ENCODE measurements around the gene SIM1.

SIM1 gene

DNA sequence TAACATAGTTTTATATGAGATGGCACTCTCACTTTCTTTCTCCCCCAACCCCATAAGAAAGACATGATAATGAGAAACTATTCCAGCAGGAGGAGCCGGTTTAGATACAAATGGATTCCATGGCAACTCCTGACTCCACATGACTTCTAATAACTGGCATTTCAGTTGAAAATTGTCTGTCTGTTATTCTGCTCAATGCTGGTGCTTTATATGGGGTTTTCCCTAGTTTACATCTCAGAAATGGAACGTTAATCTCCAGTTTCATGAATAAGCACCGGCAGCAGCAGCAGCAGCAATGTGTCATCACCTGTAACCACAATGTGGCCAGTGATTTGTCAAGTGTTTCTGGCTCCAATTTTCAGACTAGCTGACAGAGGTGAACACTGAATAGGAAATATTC lies 8.0 kb upstream of the SIM1 start:
- no peak for DNase-seq (ENCODE audit: low spot score)

DNA sequence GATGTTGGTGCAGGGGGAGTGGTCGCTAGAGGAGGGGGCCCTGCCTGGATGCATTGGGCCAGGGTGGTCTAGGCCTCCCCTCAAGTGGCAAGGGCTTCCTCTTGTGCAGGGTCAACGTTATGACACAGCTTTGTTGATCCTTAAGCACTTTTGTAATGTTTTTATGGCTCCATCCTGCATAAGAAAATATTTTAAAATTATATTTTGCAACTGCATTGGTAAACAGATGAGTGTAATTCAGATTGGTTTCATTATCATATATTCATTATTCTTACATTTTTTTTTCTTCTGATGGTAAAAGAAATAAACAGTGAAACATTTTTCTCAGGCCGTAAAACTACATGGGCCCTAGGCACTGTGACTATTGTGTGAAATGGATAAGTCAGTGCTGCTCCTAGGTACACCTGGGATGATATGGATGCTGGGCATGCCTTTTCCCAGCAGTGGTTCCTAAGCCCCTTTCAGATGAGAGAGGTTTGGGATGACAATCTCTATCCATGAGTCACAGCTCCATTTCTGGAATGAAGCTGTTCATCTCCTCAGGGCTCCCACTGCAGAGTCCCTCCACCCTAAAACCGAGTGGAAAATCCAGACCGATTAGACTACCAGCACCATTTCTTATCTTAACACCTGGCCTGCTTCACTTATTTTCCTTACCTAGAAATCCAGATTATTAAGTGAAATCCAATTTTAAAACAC lies 5.8 kb upstream of the SIM1 start:
- no peak for DNase-seq (ENCODE audit: low spot score)

DNA sequence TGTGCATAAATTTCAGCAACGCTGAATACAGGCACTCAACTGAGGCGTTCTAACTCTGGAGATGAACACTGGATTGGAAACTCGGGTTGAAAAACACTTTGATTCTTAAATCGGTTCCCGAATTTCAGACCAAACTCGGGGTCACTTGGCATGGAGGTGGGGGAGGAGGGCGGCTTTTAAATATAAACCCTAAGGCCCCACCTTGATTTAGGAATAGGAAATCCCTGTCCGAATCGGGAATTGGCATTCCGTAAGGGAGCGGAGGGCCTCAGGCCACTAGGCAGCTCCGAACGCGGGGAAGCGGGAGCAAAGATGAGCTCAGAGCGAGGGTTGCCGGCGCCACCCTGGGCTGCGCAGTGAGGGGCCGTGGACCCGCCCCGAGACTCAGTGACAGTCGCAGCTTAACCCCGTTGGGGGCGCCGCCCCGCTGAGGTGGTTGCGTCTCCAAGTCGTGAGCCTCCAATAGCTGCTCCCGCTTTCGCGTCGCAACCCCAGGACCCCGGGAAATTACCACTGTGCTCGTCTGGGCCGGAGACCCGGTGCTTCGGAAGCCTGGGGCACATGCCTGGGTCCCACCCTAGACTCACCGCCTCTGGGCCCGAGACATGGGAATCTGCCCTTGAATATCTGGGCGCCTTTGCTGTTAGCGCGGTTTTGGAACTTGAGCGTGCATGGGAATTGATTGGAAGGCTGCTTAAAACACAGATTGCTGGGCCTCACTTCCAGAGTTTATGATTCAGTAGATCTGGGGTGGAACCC lies 4.6 kb upstream of the SIM1 start:
- no peak for DNase-seq (ENCODE audit: low spot score)

DNA sequence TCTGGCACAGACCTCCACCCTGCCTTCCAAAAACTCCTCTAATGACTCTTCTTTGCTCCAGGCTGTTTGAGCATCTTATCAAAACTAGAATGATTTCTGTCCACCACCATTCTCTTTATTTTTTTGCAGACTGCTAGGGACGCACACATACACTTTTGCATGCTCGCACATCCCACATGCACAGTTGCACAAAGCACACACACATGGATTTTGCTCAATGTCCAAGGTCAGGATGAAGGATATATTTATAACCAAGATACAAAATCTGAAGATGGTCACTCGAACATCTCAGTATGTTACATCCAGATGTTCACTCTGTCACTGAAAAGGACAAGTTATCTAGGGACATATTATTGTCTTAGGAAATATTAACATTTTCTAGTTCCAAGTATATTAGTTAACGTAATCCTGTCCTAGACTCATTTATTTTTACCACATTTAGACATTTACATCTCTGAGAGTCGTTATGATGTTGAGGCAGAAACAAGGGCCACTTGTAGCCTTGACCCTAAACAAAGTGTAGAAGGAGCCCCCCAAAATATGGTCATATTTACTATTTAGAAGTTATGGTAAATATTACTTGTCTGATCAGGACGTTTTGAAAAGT lies 3.4 kb upstream of the SIM1 start:
- no peak for DNase-seq (ENCODE audit: low spot score)

DNA sequence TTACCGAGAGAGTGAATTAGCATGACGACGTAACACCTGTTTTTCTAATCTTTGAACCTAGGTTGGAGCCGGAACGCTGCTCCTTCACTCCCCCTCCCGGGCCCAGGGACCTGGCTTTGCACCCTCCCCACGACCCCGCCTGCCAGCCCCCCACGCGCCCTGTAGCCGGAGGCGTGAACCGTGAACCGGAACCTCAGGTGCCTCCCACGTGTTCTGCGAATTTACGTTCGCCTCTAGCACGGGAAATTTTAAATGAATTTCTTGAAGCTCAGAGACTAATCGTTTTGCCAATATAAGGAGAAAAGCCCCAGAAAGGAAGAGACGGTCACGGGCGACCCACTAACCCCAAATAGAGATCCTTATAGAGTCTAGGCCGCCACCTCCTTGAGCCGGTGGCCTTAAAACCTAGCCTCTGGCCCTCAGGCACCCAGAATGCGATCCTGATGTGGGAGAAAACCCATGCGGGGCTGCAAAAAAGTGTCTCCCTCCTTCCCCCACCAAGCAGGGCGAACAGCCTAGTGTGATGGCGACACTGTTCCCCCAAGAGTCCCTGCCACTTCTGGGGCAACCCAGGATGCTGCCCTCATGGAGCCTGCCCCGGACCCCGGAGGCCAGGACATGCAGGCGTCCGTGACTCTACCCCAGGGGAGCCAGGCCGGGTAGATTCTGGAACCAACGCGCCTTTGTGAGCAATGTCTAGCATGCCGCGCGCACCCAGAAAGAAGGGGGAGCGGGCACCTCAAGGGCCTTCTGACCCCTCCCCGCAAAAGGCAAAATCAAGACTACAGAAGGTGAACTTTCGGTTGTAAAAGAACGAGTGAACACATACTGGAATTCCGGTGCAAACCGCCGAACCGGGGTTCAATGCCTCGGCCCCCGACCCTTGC lies 2.7 kb upstream of the SIM1 start:
- DNase-seq (ENCODE audit: low spot score): no peak

DNA sequence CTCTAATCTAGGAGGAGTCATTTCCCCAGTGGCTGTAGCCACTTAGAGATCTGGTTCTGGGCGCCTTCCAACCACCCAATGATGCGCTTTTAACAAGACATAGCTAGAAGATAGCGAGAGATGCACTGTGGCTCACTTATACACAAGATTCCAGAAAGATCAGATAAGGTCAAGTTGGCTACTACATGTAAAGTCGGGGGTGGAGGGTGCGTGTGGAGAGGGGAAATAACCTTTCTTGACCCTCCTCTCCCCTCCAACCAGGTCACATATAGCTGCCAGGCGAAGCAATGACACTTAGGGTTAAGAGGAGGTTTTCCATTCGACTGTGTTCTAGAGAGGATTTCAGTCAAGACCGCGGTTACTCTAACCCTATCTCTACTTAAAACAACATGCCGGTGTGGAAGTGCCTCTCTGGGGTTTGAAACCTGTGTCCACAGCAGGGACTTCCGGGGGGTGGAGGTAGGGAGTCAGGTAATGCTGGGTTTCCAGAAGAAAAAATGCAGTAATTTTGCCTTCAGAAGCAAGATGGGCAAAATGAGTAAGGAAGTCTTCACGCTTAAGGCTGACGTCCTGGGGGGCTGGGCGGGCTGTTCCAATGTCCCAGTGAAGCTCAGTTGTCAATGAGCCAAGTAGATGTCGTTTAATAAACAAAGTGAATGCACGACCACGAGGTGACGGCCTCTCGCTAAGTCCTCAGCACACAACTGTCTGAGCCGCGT lies 1.8 kb upstream of the SIM1 start:
- no peak for DNase-seq (ENCODE audit: low spot score)

DNA sequence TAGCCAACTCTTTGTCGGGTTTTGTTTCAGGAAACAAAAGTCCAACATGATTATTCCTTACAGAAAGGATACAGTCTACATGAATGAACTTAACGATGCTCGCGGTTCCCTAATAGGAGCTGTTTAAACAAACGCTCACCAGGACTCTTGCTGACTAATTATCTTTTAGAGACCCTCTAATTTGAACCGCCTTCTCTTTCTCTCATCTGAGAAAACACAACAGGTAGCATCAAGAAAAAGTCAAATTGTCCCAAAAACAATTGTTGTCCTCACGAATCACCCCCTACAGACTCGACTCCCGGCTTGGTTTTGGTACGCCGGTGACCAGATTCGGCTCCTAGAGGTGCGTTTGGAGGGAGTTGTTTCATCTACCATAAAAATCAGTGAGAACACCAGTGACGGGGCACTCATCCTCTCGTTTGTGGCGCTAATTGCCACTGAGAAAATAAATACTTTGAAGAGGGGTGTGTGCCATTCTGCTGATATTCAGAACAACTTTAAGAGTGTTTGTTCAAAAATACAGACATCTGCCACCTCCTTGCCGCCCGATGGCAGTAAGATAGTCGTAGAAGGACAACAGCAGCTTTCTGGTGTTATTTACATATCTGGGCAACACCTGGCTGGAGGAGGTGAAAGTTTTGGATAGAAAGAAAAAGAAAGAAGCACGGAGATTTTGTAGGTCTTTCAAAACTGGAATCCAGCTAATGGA lies 1.1 kb upstream of the SIM1 start:
- DNase-seq (ENCODE audit: low spot score): no peak

DNA sequence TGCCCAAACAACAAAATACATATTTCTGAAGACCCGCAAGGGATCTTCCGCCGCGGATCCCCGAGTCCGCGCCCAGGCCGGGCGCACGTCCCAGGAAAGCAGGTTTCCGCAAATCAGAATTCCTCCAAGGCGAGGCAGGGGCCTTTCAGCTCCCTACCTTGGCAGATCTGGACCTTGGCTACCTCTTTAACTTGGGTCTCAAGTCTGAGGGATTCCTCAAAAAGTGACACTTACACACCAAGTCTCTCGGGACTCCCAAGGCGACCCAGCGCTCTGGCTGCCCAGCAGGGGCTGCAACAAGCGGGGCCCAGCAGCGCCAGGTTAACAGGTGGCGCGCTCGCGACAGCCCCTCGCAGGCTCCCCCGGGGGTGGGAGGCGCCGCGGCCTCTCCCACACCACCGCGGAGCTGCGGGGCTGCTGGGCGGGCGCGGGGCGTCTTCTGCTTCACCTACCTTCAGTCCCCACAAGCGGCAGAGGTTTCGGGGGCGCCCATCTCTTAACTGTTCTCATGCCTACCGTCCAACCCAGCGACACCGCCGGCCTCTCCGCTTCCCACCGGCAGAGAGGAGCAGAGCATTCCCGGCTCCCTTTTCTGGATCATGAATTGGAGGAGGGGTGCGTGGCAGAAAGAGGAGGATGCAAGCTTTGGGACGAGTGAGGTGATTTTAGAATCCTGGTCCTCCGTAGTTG lies 414 bp downstream of the SIM1 start:
- no peak for DNase-seq (ENCODE audit: low spot score)

DNA sequence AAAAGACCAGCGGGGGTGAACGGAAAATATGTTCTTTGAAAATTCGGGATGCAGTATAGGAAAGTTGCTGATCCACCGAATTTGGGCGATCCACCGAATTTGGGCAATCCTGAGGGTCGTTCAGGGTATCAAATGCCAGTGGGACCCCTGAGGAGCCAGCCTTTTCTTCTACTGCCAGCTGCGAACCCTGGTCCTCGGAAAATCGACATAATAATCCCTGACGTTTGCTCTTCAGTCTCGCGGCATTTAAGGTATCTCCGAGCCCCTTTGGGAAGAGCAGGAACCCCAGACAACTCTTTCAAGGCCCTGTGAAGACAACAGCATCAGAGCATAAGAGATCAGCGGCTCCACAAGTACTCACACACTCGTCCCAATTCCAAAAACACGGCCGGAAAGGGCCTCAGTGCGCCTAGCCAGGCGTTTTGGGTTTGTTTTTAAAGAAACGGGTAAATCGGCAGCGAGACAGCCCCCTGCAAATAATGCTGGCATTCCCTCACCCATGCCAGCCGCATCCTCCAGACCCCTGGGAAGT lies 1.0 kb downstream of the SIM1 start:
- DNase-seq (ENCODE audit: low spot score): no peak

DNA sequence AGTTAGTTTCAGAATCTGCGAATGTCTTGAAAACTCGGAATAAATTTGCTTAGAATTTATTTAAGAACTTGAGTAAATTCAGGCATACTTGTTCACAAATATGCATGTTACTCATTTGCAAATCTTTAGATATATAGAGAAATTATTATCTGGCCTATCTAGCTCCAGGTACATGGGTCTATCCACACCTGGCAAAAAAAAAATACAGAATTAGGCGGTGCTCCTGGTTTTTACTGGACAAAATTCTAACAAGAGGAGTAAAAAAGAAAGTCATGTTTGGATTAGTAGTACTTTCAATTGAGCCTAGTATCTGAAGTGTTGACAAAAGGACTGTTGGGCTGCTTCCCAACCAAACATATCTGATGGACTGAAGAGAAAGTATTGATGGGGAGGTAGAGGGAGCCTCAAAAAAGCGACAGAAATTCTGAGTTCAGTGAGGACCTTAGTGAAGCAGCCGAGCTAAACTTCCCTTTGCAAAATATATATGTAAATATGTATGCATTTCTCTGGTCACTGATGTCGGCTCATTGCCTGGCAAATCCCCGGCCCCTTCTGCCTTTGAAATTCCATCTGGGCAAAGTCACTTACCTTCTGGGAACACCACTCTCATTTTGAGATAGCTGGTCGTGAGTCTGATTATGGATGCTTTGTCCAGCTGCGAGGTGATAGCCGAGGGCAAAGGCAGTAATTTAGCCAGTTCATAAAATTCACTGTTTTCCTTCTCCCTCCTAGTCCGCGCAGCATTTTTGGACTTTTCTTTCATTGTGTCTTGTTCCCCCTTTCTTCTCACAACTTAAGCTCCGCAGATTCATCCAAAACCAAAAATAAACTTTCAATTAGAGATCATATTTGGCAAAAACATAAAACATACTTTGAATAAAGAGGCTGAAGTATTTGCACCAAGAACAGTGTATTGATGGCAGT lies 1.8 kb downstream of the SIM1 start:
- DNase-seq (ENCODE audit: low spot score): no peak

DNA sequence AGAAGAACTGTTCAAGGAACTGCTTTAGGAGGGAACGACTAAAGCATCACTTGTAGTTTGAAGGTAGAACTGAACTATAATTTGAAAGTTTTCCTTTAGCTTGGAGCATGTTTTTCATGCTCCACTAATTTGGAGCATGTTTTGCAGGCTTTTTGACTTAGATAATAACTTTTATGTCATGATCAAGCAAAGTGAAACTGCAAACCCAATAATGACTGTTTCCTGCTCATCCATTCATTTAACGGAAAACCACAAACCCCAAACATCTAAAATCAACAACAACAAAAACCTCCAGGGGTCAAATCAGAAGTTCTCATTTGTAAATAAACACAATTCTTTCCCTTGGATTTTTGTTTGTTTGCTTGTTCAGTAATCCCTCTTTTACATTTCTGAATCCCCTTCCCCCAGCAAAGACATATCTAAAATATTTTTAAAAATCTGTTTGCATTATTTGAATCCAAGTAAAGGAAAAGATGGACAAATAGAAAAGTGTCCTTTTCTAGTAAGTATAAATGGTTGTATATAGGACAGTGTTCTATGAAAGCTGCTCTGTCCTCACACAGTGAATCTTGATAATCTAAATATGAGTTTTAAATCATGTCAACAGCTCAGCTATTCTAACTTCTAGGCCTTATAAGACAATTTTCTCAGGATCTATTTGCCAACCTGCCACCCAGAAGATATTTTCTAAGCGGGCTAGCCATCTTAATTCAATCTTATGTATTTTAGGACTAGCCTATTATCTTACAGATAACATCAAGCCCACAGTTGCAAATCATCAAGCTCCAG lies 2.6 kb downstream of the SIM1 start:
- no peak for DNase-seq (ENCODE audit: low spot score)

DNA sequence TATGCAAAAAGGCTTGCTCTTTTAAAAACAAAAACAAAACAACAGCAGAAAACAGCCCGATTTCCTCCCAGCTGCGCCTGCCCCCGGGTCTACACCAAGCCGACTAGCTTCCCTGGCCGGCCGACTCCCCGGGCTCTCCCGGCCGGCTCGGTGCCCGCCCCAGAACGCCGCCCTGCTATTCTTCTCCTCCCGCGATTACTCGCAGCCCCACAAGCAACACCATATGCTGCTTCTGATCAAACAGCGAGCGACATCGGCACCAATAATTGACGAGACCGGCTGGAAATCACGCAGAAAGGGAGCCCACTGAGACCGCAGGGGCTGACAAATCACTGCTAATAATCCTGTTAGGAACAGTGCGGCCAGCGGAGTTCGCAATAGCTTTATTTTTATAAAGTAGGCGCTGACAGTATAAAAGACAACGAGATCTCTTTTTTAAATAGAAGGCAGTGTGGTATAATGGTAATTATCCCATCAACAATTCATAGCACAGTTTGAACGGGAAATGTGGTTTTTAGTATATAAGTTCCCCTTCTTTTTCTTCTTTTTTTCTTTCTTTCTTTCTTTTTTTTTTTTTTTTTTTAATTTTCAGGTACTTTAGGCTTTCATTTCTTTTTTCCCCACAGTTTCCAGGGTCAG lies 3.3 kb downstream of the SIM1 start:
- no peak for DNase-seq (ENCODE audit: low spot score)

DNA sequence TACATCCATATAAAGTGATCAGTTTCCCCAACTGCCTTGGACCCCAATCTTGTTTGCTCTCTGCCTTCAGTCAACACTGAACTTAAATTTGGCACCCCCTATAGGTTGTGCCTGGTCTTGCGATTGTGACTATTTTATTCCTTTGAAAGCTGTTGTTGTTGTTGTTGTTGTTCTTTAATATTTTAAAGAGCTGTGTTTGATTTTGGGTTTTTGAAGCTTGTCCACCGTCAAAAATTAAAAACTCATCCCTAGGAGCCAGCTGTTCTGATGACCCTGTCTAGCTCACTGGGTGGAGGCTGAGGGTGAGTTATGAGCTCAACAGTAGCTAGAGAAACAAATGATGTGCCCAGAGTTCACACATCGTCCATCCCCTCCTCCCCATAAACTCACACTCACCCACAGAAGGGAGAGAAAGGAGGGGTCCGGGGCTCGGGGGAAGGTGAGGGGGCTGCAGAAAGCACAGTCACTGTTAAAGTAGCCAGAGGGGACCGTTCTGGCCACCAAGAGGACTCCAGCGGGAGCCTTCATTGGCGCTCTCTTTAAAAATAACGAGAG lies 4.0 kb downstream of the SIM1 start:
- DNase-seq (ENCODE audit: low spot score): peak; percentile 29

DNA sequence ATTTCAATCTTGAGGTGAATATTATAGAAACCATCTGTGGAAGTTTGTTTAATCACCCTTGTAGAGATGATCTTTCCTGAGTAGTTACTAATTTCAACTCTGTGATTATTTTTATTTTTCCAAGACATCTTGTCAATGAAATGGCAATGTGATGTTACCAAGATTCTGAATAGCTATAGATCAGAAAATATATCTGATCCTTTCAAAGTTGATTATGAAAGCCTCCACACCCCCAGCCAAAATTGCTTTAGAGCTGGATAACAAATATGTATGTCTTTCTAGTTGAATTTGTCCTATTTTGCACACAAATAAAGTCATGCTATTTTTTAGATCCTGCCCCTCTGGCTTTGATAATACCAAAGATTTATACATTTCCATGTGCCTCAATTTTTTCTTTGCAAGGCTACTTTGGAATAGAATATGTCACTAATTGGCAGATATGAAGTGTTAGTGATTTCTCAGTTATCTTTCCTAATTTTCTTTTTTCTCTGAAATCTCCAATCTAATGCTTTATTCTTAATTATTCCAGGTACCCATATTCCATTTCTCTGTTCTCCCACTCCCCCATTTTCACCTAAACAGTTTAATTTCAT lies 5.0 kb downstream of the SIM1 start:
- no peak for DNase-seq (ENCODE audit: low spot score)

DNA sequence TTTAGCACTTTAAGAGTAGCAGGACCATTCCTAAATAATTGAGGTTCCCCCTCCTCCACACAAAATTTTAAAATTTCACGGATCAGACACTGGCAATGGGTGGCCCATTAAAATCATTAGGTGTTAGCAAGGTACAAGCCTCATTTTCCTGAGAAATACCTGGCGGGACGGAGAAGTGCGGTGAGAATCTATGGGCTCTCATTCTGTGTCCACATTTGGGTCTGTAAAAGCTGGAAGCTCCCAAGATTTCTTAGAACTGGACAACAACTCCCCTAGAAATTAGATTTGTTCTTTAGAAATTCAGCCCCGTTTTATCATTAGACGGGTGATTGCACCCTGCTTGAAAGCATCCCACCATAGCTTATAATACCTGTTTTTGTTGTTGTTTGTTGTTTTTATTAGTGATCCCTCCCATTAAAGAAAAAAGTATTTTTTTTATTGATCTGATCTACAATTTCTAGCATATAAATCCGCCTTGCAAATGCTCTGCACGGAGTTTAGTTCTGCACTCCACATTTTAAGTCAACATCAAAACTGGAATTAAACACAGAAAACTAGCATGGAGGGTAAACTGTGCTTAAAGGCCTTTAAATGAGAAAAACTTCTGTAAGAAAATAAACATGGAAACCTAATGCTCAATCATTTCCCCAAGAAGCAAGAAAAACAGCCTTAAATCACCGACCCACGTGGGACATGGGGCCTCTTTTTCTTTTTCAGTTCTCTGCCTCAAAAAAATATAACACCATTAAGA lies 5.7 kb downstream of the SIM1 start:
- no peak for DNase-seq (ENCODE audit: low spot score)

DNA sequence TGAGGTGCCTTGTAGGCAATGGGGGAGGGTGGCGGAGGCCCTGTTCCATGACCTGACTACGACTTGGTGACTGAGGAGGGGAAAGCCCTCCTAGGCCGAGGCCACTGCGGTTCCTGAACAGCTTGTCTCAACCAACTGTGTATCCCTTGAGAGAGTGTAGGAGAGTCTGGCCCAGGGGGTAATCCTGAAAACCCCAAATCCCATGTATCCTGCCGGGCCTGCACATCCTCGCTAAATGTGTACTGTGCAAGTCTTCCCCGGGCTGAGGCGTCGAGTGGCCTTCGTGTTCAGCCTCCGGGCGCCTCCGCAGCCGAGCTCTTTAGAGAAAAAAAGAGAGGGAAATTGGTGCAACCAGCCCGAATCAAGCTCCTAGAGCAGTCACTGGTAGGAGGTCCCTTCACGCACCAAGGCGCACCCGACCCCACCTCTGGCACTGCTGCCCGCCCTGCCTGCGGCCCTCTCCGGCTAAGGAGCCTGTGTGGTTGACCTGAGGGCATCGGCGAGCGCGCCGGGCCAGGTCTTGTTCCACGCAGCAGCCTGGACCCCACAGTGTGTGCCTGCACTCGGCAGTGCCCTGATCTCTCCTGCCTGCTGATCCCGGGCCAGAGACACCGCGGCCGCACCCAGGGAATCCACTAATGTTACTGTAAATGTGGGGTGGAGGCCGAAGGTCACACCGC lies 7.3 kb downstream of the SIM1 start:
- no peak for DNase-seq (ENCODE audit: low spot score)

Data from NAMALWA (cell line).